Stimulated activated CD4-positive, alpha-beta T cell treated with anti-CD3 and anti-CD28 coated beads, TNF-alpha, amount 100 ng/mL, for 48 hours (primary cell): Measurements from ENCODE around the gene CAPN5.

Source experiments
- DNase-seq, 3 donors: peaks; one replicate each; pipeline ENCODE4 v3.0.0-alpha.2; 2020; ENCODE audit warnings: low read depth in 3 of 3

The CAPN5 gene

GRCh38 chr11:77117492-77117891, 50.7 kb downstream of the CAPN5 start:
- no peak for DNase-seq

DNA sequence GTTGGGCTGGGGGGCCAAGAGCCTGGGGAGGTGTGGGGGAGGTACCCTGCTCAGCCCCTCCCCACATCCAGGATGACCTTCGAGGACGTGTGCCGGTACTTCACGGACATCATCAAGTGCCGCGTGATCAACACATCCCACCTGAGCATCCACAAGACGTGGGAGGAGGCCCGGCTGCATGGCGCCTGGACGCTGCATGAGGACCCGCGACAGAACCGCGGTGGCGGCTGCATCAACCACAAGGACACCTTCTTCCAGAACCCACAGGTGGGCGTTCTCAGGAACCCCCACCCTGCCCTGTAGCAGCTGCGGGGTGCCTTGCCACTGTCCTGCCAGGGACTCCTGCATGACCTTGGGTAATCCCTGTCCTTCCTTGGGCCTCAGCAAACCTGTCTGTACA, 51.3 kb downstream of the CAPN5 start:
- DNase-seq = no peak

GRCh38 chr11:77118971-77119370, 52.2 kb downstream of the CAPN5 start:
- no peak for DNase-seq

DNA sequence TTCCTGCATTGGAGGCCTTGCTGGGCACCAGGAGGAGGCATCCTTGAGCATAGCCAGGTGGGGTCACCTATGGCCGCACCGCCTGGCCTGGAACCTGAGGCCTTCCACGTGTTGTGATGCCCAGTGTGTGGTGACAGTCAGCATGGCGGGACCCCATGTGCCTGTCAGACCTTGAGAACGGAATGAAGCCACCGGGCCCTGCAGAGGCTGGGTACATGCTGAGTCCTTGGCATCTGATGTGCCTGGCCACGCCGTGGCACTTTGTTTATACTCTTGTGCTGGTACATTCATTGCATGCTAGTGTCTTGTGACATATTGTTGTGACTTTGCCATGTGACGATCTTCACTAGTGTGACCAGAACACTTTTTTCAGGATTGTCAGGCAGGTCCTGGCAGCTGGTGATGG, 52.8 kb downstream of the CAPN5 start:
- no peak for DNase-seq

GRCh38 chr11:77120571-77120970, 53.8 kb downstream of the CAPN5 start:
- DNase-seq = no peak

- no peak for DNase-seq
Measured at GRCh38 chr11:77121096-77121640, 54.4 kb downstream of the CAPN5 start.

- DNase-seq = no peak
Measured at GRCh38 chr11:77121876-77122575, 55.3 kb downstream of the CAPN5 start.

- DNase-seq = no peak
Measured at GRCh38 chr11:77122576-77123212, 55.9 kb downstream of the CAPN5 start.

DNA sequence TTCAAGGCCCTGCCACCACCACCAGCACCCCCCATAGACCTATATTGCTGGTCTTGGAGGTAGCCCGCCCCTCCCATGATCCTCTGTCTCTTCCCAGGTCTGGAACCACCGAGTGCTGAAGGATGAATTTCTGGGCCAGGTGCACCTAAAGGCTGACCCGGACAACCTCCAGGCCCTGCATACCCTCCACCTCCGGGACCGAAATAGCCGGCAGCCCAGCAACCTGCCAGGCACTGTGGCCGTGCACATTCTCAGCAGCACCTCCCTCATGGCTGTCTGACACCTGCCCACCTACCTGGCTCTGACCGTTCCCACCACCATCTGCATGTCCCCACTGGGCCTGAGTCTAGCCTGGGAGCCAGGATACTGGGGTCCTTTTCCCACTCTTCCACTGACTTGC, 56.8 kb downstream of the CAPN5 start:
- DNase-seq = no peak

- DNase-seq = no peak
Measured at GRCh38 chr11:77124041-77124440, 57.3 kb downstream of the CAPN5 start.

DNA sequence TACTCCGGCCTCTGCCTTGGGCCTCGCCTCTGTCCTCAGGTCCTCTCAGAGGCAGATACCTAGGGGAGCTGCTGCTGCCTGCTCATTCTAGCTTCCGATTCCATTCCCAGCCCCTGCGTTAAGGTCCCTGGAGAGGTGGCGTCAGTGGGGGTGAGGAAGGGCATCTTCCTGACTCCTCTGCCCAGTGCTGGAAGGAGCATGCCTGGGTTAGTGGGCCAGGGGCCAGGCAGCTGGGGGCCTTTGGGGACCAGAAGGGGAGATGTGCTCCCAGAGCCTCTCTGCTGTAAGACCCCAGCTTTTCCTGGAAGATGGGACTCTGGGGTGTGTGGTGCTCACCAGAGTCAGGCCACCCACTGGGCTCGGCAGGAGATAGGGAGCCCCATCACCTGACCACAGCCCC, 57.7 kb downstream of the CAPN5 start:
- no peak for DNase-seq

- DNase-seq = no peak
Measured at GRCh38 chr11:77125191-77125590, 58.4 kb downstream of the CAPN5 start.

DNA sequence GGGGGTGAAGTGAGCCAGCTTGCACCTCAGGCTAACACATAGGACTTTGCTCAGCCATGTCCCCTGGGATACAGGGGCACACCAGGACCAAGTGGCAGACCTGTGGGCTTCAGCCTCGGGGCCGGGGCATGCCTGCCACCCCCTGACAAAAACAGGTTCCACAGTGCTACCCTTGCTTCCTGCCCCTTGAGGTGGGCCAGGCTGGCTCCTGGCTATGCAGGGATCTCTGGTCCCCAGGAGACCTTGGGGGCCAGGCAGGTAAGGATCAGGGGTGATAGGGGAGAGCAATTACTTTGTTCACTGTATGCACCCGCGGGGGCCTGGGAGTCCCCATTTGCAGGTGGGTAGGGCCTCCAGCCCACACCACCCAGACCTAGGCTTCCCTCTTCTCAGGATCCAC, 58.9 kb downstream of the CAPN5 start:
- no peak for DNase-seq

GRCh38 chr11:77126156-77126775, 59.5 kb downstream of the CAPN5 start:
- no peak for DNase-seq

- no peak for DNase-seq
Measured at GRCh38 chr11:77126861-77127234, 60.1 kb downstream of the CAPN5 start.

- peak; percentile 13 to 47 (median 36) for DNase-seq
Measured at GRCh38 chr11:77127235-77127911, 60.6 kb downstream of the CAPN5 start.

DNA sequence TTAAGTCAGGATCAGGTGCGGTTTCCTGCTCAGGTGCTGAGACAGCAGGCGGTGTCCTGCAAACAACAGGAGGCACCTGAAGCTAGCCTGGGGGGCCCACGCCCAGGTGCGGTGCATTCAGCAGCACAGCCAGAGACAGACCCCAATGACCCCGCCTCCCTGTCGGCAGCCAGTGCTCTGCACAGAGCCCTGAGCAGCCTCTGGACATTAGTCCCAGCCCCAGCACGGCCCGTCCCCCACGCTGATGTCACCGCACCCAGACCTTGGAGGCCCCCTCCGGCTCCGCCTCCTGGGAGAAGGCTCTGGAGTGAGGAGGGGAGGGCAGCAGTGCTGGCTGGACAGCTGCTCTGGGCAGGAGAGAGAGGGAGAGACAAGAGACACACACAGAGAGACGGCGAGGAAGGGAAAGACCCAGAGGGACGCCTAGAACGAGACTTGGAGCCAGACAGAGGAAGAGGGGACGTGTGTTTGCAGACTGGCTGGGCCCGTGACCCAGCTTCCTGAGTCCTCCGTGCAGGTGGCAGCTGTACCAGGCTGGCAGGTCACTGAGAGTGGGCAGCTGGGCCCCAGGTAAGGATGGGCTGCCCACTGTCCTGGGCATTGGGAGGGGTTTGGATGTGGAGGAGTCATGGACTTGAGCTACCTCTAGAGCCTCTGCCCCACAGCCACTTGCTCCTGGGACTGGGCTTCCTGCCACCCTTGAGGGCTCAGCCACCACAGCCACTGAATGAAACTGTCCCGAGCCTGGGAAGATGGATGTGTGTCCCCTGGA, 61.3 kb downstream of the CAPN5 start, which contains the start of gene MYO7A:
Gene MYO7A, plus strand, starts transcription at position 327 of the 772 bp plus-strand sequence. CDS start 2,389 bp downstream, outside the sequence.
- no peak for DNase-seq

DNA sequence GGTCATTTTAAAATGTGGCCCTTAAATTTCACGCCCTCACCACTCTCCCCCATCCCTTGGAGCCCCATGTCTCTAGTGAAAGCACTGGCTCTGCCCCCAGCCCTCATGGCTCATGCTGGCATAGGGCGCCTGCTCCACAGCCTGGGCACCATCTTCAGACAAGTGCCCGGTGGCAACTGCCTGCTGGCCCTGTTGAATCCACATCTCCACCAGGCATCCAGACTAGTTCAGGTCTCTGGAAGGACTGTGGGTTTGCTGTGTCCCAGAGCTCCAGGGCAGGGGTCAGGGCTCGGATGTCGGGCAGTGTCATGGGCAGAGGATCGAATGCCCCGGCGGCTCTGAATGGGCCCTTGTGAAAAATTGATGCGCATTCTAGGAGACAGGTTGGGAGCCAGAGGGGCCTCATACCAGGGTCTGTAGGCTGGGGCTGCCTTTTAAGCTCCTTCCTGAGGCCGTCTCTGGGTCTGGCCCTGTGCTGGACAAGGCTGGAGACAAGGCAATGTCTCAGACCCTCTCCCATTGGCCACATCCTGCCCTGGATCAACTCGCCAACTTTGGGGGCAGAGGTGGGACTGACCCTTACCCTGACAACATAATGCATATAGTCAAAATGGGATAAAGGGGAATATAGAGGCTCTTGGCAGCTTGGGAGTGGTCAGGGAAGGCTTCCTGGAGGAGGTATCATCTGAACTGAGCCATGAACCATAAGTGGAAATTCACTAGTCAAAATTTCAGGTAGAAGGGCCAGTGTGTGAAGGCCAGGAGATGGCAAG, 62.5 kb downstream of the CAPN5 start:
- no peak for DNase-seq

- no peak for DNase-seq
Measured at GRCh38 chr11:77129842-77130756, 63.3 kb downstream of the CAPN5 start.
